OCI-LY3 (cell line): ENCODE measurements around the gene ZNF487.
"Not testable (repeated sequence)": the region's sequence is repeated elsewhere in the genome, so short reads cannot be mapped to it uniquely, and the experiment has no call there.

Experiments
- H2AFZ ChIP-seq: fragments of 200-600, 300-600 bp; shearing (Covaris generic); 2 replicates; pipeline ENCODE4 v1.6.0; 2014; ENCODE audit warnings: antibody characterized with exemption, low read depth, low read length
- H3K27ac ChIP-seq: fragments of 200-600, 300-600 bp; sonication (generic); 2 replicates; pipeline ENCODE4 v1.5.1; 2014; ENCODE audit warnings: mild to moderate bottlenecking, low read length, moderate library complexity, mixed read lengths
- H3K27me3 ChIP-seq: fragments of 200-600, 300-600 bp; sonication (generic); 2 replicates; pipeline ENCODE4 v1.6.1; 2014; ENCODE audit warnings: low read depth, low read length, mixed read lengths
- H3K36me3 ChIP-seq: fragments of 200-600, 300-600 bp; sonication (generic); replicated peaks from 2 replicates; pipeline ENCODE3; 2014; ENCODE audit warnings: low read depth, low read length, mixed read lengths
- H3K4me1 ChIP-seq: fragments of 300-600, 200-600 bp; sonication (generic); 2 replicates; pipeline ENCODE4 v1.6.1; 2014; ENCODE audit warnings: low read length, mixed read lengths
- H3K4me2 ChIP-seq: fragments of 200-600, 300-600 bp; sonication (generic); 2 replicates; pipeline ENCODE4 v1.6.1; 2014; ENCODE audit warnings: low read length, mixed read lengths
- H3K4me3 ChIP-seq: fragments of 300-600, 200-600 bp; sonication (generic); 2 replicates; pipeline ENCODE4 v1.5.1; 2014; ENCODE audit warnings: antibody characterized with exemption, mild to moderate bottlenecking, low read length, moderate library complexity
- H3K79me2 ChIP-seq: fragments of 300-600, 200-600 bp; shearing (Covaris generic); 2 replicates; pipeline ENCODE4 v1.6.1; 2014; ENCODE audit warnings: mild to moderate bottlenecking, low read length, mixed read lengths
- H3K9ac ChIP-seq: fragments of 300-600, 200-600 bp; shearing (Covaris generic); 2 replicates; pipeline ENCODE4 v1.6.0; 2014; ENCODE audit warnings: mild to moderate bottlenecking, low read length, moderate library complexity
- H3K9me3 ChIP-seq: fragments of 200-600, 300-600 bp; shearing (Covaris generic); 2 replicates; pipeline ENCODE4 v1.6.1; 2014; ENCODE audit warnings: low read length, mixed read lengths; ENCODE audit not compliant: insufficient read depth
- H4K20me1 ChIP-seq: fragments of 200-600, 300-600 bp; sonication (generic); 2 replicates; pipeline ENCODE4 v1.6.1; 2016; ENCODE audit warnings: low read length, mixed read lengths; ENCODE audit not compliant: insufficient read depth
- CTCF ChIP-seq: fragments of 200-600, 300-600 bp; sonication (generic); IDR thresholded peaks from 2 replicates; pipeline ENCODE4 v1.5.1; 2014; ENCODE audit warnings: antibody characterized with exemption, low read length, low read depth
- EZH2phosphoT487 ChIP-seq: fragments of 200-600 bp; shearing (Covaris generic); IDR thresholded peaks from 2 replicates; pipeline ENCODE4 v1.6.1; 2018; ENCODE audit warnings: antibody characterized with exemption, mixed run types, low read depth

ZNF487 gene

GRCh38 chr10:43421519-43421918, 15.4 kb upstream of the ZNF487 start:
- Histone ChIP-seq H4K20me1 (no peaks in the 10 kb centered on the region), H3K27ac (no peak overlapping the region), H3K4me1 (peaks cover 20% of the 10 kb centered on the region), H3K36me3 (no peaks in the 10 kb centered on the region), H3K4me2 (peak overlapping the region; percentile 94), H3K4me3 (peak overlapping the region; percentile 86), H3K9me3 (no peaks in the 10 kb centered on the region), H3K9ac (peak overlapping the region; percentile 90; the same call in 1 of the 2 replicates), H3K27me3 (no peaks in the 10 kb centered on the region), H2AFZ (no peak overlapping the region), H3K79me2 (no peaks in the 10 kb centered on the region)
- TF ChIP-seq EZH2phosphoT487 (no peak), CTCF (no peak)

GRCh38 chr10:43421944-43422343, 15.0 kb upstream of the ZNF487 start:
- not testable (repeated sequence) for H3K36me3 ChIP-seq, H3K27ac ChIP-seq, H3K79me2 ChIP-seq, H3K9ac ChIP-seq, H3K4me3 ChIP-seq, H2AFZ ChIP-seq, H3K4me2 ChIP-seq, H3K9me3 ChIP-seq, H3K27me3 ChIP-seq, H4K20me1 ChIP-seq
- H3K4me1 ChIP-seq, result peaks cover 20% of the 10 kb centered on the region

- H2AFZ ChIP-seq, result no peak overlapping the region
- TF ChIP-seq EZH2phosphoT487, result no peak
- no peak for TF ChIP-seq CTCF
- no peak overlapping the region for H3K4me3 ChIP-seq
- H3K79me2 ChIP-seq, result no peaks in the 10 kb centered on the region
- H4K20me1 ChIP-seq, result no peaks in the 10 kb centered on the region
- H3K27me3 ChIP-seq, result no peaks in the 10 kb centered on the region
- no peaks in the 10 kb centered on the region for H3K36me3 ChIP-seq
- H3K9ac ChIP-seq, result no peak overlapping the region
- peaks cover 7% of the 10 kb centered on the region; the same call in 1 of the 2 replicates for H3K4me1 ChIP-seq
- H3K27ac ChIP-seq, result no peak overlapping the region
- no peak overlapping the region for H3K4me2 ChIP-seq
- H3K9me3 ChIP-seq, result no peaks in the 10 kb centered on the region
Observed at GRCh38 chr10:43424416-43424815, 12.5 kb upstream of the ZNF487 start.

GRCh38 chr10:43426476-43426875, 10.4 kb upstream of the ZNF487 start:
- H3K79me2 ChIP-seq, H3K9me3 ChIP-seq, H3K4me3 ChIP-seq, H3K36me3 ChIP-seq, H4K20me1 ChIP-seq, H2AFZ ChIP-seq, H3K4me1 ChIP-seq, H3K4me2 ChIP-seq, H3K9ac ChIP-seq, H3K27ac ChIP-seq, H3K27me3 ChIP-seq: not testable (repeated sequence)

GRCh38 chr10:43427166-43427825, 9.6 kb upstream of the ZNF487 start:
- no peak overlapping the region for H3K27ac ChIP-seq
- TF ChIP-seq CTCF (no peak), EZH2phosphoT487 (no peak)
- H3K27me3 ChIP-seq, result no peaks in the 10 kb centered on the region
- no peaks in the 10 kb centered on the region for H3K9me3 ChIP-seq
- no peaks in the 10 kb centered on the region for H3K4me1 ChIP-seq
- H3K79me2 ChIP-seq, result no peaks in the 10 kb centered on the region
- no peak overlapping the region for H2AFZ ChIP-seq
- H3K4me2 ChIP-seq, result no peak overlapping the region
- no peaks in the 10 kb centered on the region for H4K20me1 ChIP-seq
- H3K9ac ChIP-seq, result no peak overlapping the region
- no peak overlapping the region for H3K4me3 ChIP-seq
- H3K36me3 ChIP-seq, result no peaks in the 10 kb centered on the region
